22Rv1 (cell line): Measurements from ENCODE around the gene PLSCR1.

Experiments used
- ZFX ChIP-seq: fragments of 450-650 bp; IDR thresholded peaks from 2 replicates; pipeline ENCODE4 v1.6.1; 2017; ENCODE audit warnings: antibody characterized with exemption, borderline replicate concordance
- TF ChIP-seq, protein P1 (sequence below): fragments of 450-650 bp; IDR thresholded peaks from 2 replicates; pipeline ENCODE4 v1.5.1; 2017; ENCODE audit warnings: mild to moderate bottlenecking

DNA sequence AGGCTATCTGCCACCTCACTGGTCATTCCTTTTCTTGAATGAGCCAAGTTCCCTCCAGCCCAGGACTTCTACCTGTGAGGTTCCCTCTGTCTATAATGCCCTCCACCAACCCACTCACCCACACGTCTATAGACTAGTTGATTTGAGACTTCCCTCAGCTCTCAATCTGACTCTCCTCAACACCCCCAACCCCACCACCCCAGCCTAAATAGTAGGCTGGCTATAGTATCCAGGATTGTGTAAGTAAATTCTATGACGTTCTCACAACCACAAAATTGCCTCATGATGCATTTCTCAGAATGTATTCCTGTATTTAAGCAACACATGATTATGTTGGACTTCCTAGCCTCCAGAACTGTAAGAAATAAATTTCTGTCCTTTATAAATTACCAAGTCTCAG lies 2.2 kb downstream of the PLSCR1 start:
- TF ChIP-seq, protein P1, sequence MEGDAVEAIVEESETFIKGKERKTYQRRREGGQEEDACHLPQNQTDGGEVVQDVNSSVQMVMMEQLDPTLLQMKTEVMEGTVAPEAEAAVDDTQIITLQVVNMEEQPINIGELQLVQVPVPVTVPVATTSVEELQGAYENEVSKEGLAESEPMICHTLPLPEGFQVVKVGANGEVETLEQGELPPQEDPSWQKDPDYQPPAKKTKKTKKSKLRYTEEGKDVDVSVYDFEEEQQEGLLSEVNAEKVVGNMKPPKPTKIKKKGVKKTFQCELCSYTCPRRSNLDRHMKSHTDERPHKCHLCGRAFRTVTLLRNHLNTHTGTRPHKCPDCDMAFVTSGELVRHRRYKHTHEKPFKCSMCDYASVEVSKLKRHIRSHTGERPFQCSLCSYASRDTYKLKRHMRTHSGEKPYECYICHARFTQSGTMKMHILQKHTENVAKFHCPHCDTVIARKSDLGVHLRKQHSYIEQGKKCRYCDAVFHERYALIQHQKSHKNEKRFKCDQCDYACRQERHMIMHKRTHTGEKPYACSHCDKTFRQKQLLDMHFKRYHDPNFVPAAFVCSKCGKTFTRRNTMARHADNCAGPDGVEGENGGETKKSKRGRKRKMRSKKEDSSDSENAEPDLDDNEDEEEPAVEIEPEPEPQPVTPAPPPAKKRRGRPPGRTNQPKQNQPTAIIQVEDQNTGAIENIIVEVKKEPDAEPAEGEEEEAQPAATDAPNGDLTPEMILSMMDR: no peak
- TF ChIP-seq ZFX: no peak
